Measurements from ENCODE around the gene NEUROD2.
"Not testable (repeated sequence)": the region's sequence is repeated elsewhere in the genome, so short reads cannot be mapped to it uniquely, and the experiment has no call there.

NEUROD2 gene

GRCh38 chr17:39602533-39603303 lies 5.0 kb downstream of the NEUROD2 start:
- no peak for DNase-seq (ENCODE audit: low read depth, low spot score)

DNA sequence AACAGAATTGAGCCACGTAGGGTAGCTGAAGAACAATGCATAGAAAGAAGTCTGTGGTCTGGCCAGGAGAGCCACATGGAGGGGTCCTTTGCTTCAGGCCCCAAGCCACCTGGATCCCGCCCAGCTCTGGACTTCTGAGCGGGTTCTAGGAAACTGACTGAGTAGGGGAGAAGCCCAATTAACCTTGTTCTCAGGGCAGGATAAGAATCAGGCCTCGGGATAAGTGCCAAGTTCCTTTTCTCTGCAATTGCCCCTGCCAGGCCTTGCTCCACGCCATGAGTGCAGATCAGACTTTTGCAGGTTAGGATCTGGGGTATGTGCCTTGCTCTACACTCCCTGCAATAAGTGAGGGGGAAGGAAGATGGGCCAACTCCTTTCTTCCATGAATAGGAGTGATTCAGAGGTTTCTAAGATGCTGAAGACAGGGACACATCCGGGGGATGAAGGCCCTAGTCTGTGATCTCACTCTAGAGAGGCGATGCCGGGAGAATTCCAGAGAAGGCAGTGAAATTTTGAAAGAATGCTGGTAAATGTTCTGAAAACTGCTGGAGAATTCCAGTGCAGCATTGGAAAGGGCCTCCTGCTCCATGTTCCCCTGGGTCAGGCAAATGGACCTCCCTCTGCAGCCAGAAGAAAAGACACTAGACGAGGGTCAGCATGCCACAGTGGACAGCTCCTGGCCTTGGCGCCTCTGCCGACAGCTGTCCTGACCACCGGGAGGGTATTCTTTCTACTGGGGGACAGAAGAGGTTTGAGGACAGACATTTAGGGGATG lies 5.8 kb downstream of the NEUROD2 start:
- no peak for DNase-seq (ENCODE audit: low read depth, low spot score)

GRCh38 chr17:39600997-39601597 lies 6.6 kb downstream of the NEUROD2 start:
- DNase-seq (ENCODE audit: low read depth, low spot score) = peak; percentile 49

DNA sequence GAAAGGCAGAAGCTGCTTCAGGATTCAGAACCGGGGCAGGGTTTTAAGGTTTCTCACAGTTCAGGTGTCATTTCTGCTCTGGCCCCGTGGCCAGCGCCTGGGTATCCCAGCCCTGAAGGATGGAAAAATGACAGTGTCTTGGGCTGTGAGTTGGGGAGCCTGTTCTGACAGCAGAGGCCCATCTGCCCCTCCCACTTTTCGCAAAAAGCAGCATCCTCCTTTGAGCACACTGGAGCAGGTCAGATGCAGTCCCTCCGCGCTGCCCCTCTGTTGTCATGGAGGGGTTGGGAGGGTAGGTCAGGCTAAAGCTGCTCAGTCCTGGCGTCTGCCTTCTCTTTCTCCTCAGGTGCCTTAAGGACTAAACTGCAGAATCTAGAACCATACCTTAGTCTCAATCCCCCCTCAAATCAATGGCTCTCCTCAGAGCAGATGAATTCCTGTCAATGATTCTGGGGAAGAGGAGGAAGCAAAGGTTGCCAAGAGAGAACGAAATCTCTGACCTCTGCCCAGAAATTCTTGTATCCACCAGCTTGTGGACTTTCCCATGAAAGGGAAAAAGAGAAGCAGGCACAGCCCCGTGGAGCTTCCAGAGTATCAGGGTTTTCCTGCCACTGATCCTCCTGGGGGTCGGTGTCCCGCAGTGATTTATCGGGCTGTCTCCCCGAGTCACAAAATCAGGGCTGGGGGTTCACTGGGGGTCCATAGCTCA lies 7.3 kb downstream of the NEUROD2 start:
- DNase-seq (ENCODE audit: low read depth, low spot score) = no peak

DNA sequence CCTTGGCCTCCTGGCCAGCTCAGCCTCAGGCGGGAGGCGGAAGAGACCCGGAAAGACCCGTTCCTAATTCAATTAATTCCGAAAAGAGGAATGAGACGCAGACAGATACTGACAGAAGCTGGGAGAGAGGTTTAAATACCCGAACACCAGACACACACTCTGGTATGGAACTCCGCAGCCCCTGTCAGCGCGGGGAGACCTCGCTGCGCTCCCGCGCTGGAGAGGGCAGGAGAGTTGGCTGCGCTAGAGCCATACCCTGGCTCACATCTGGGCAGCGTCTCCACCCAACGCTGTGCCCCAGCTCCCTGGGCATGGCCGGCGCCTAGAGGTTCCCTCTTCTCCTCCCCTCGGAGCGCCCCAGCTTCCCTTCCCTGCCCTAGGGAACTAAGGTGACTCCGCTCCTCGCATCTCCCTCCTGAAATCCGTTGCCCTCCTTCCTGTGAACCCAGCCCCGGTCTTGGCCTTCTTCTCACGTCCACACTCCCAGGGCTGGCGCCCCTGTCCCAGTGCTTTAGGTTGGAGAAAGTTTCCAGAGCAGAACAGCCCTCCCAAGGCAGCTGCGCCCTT lies 8.0 kb downstream of the NEUROD2 start:
- DNase-seq (ENCODE audit: low read depth, low spot score) = no peak

DNA sequence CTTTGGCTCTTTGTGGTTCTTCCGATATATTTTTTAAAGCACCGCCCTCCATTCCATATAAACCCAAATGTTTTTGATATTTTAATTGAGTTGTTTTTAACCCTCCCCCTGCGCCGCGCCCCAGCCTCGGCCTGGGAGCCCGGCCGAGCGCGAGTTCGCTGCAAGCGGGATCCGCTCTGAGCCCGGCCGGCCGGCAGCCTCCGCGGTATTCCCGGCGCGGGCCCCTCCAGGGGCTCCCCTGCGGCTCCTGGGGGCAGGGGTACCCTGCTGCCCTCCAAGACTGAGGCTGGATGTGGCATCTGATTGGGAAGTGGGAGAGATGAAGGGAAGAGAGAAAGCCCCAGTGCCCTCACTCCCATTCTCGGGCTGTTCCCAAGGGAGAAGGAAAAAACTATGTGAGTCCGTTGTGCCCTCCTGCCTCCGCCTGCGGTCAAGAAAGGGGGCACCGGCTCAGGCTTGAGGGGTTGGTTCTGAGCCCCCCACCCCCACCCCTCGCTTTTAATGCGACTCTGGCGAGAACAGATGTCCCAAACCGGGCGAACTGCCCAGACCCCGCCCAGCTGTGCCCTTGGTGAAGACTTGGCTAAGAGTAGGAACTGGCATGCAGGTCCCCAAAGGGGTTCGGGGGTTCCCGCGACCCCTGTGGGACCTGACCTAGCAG lies 8.6 kb downstream of the NEUROD2 start:
- DNase-seq (ENCODE audit: low read depth, low spot score) = no peak

GRCh38 chr17:39598630-39599003 lies 9.1 kb downstream of the NEUROD2 start:
- no peak for DNase-seq (ENCODE audit: low read depth, low spot score)

- no peak for DNase-seq (ENCODE audit: low read depth, low spot score)
Observed at GRCh38 chr17:39598047-39598481, 9.7 kb downstream of the NEUROD2 start.

GRCh38 chr17:39597372-39598046 lies 10.2 kb downstream of the NEUROD2 start:
- no peak for DNase-seq (ENCODE audit: low read depth, low spot score)

DNA sequence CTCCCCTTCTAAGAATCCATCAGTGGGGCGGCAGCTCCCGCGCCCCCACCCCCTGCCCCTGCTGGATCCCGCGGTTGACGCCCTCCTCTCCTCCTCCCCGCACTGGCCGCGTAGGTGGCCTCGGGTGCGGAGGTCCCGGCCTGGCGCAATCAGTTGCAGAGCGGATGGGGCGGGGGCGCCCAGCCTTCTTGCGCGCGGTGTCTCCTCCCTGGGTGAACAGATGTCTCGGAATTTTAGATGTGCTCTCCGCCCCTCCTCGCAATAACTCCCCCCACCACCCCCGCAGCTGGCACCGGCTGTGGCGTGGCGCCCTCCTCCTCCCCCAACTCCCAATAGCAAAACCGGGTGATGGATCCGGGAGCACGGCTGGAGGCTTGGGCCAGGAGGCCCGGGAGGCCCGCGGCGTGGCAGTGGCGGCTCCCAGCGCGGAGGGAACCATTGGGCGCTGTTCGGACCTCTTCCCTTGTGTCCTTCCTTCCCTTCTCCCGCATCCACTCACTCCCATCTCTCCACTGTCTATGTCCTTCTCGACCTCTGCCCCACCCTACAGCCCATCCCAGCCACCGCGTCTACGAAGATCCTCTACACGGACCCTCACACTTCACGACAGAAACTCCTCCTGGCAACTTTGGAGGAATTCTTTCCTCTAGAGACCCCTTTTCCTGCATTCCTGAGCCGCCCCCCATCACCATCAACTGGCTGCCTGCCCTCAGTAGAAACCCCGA lies 11.0 kb downstream of the NEUROD2 start:
- no peak for DNase-seq (ENCODE audit: low read depth, low spot score)

DNA sequence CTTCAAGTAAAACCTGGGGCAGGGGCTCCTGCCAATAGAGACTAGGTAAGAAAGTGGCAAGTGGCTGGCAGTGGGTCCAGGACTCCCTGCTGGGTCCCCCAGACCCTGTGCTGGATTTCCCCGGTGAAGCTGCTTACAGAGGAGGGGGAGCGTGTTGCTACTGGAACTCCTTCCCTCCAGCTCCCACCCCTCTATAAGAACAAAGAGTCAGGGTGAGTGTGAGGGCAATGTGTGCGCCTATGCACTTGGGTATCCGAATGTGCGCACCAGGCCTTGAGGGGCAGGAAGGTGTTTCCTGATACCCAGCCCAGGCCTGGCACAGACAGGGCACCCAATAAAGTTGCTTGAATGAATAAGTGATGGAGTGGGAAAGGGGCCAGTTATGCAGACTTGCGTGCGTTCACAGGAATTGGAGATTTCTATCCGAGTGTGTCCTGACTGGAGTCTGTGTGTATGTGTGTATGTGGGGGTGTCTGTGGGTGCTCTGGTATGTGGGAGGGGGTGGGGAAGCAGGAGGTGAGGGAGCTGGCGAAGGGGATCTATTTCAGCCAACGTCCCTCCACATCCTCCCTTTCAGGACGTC lies 11.7 kb downstream of the NEUROD2 start:
- DNase-seq (ENCODE audit: low read depth, low spot score) = no peak

GRCh38 chr17:39595294-39595693 lies 12.4 kb downstream of the NEUROD2 start:
- no peak for DNase-seq (ENCODE audit: low read depth, low spot score)

DNA sequence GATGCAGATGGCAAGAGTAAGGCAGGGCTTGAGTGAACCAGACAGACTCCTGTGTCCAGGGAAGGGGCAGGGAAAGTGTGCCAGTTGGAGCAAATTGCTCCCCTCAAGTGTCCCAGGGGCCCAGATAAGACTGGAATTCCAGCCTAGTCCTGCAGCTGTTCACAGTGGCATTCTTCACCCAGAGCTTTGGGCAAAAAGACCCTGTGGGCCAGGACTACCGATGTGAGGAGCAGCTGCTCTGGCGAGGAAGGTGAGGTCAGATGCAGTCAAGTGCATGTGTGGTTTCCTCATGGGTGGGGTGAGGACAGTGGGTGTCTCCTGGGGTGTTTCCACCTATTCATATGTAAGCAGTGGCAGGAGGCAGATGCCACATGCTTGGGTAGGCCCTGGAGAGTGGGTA lies 14.3 kb downstream of the NEUROD2 start:
- no peak for DNase-seq (ENCODE audit: low read depth, low spot score)

- peak; percentile 66 for DNase-seq (ENCODE audit: low read depth, low spot score)
Observed at GRCh38 chr17:39591958-39592954, 15.5 kb downstream of the NEUROD2 start.

- DNase-seq (ENCODE audit: low read depth, low spot score) = not testable (repeated sequence)
Observed at GRCh38 chr17:39590180-39590579, 17.5 kb downstream of the NEUROD2 start.

DNA sequence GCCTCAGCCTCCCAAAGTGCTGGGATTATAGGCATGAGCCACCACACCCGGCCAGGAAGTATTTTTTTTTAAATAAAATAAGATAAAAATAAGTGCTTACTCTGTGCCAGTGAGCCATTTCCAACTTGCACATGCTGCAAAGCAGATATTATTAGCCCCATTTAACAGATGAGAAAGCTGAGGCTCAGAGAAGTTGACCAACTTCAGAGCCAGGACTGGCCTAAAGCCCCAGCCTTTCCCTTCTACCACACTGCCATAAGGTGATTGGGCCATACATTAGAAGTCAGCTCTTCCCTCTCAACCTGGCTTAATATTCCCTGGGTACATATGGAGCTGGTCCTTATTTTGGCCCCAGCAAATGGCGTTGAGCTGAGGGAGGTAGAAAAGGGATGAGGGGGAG lies 25.1 kb downstream of the NEUROD2 start:
- DNase-seq (ENCODE audit: low read depth, low spot score) = no peak

DNA sequence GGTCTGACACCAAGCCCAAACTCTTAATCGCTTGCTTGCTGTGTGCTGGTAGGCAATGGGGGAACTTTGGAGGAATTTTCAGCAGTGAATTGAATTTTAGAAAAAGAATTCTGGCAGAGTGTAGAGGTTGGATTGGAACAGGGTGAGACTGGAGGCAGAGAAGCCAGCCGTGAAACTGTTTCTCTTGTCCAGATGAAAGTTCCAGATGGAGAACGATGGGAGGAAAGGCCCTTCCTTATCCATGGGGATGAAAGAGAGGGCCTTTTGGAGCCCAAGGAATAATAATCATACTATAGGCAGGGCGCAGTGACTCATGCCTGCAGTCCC lies 26.0 kb downstream of the NEUROD2 start:
- no peak for DNase-seq (ENCODE audit: low read depth, low spot score)

GRCh38 chr17:39581071-39581758 lies 26.5 kb downstream of the NEUROD2 start:
- DNase-seq (ENCODE audit: low read depth, low spot score) = no peak
